ENCODE measurements around the gene SELENOP.

SELENOP gene

DNA sequence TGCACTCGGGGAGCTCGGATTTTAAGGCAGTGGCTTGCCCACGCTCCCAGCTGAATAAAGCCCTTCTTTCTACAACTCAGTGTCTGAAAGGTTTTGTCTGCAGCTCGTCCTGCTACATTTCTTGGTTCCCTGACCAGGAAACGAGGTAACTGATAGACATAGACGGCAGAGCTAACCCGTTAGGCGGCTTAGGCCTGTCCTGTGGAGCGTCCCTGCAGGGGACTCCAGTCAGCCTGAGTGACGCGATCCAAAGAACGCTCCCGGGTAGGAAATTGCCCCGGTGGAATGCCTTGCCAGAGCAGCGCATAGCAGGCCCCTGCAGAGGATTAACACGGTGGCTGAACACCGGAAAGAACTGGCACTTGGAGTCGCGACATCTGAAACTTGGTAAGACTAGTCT is 1.8 kb upstream of the SELENOP start:
- no peak for DNase-seq (ENCODE audit: low read depth)
- in situ Hi-C loops (cut with HindIII; ENCODE audit: low sequenced_read_pairs): no loop called here
- TF ChIP-seq, protein P1, sequence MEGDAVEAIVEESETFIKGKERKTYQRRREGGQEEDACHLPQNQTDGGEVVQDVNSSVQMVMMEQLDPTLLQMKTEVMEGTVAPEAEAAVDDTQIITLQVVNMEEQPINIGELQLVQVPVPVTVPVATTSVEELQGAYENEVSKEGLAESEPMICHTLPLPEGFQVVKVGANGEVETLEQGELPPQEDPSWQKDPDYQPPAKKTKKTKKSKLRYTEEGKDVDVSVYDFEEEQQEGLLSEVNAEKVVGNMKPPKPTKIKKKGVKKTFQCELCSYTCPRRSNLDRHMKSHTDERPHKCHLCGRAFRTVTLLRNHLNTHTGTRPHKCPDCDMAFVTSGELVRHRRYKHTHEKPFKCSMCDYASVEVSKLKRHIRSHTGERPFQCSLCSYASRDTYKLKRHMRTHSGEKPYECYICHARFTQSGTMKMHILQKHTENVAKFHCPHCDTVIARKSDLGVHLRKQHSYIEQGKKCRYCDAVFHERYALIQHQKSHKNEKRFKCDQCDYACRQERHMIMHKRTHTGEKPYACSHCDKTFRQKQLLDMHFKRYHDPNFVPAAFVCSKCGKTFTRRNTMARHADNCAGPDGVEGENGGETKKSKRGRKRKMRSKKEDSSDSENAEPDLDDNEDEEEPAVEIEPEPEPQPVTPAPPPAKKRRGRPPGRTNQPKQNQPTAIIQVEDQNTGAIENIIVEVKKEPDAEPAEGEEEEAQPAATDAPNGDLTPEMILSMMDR (IDR thresholded peaks at IDR 0.05; ENCODE audit: low read depth, low read length, missing control alignments): no peak
- H3K4me3 ChIP-seq (ENCODE audit: low read depth, low read length): no peak overlapping the region

DNA sequence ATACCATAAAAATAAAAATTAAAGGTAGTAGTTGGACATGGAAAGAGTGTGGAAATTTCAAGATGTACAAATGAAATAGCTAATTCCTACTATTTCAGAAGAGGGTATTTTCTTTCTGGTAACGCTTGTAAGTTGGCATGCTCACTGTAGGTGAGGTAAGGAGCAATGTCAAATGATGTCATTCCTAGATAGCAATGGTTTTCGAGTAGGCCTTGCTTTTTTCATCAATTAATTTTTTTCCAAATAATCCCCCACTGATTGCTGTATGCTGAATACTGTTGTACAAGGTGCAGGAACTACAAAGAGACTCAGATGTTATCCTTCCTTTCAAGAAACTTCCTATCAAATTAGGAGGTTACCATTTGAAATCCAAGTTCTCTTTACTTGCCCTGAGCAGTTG is 928 bp upstream of the SELENOP start:
- in situ Hi-C loops (cut with HindIII; ENCODE audit: low sequenced_read_pairs): no loop called here
- DNase-seq (ENCODE audit: low read depth): no peak
- TF ChIP-seq, protein P1 (IDR thresholded peaks at IDR 0.05; ENCODE audit: low read depth, low read length, missing control alignments): no peak
- no peak overlapping the region for H3K4me3 ChIP-seq (ENCODE audit: low read depth, low read length)

DNA sequence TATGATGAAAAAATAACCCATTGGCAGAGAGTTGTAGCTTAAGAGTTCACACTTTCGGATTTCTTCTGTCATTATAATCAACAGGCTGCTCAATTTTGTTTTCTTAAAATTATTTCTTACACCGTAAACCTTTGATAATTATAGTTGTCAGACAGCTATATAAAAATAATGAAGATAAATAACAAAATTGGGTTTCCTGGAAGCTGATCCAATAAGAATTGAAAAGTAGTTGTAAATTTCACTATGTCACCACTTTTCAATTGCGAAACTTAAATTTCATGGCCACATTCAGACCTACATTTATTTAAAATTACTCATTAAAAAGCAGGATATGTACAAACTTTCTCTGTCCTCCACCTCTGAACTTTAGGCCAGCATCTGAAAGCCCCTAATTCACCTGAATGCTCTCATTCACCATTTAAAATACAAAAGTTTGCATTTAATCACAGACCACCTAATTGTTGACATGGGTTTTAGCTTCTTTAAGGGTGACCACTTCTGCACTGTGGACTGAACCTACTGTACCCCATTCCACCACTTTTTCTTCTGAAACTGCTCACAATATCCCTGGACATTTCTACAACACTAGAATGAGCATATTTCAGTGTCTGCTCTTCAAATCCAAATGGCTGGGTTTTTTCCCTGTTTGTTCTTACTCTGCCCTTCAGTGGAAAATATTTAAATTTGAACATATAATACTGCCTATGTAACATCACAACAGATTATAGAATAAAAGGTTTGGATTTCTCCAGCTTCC is 680 bp downstream of the SELENOP start:
- in situ Hi-C loops (cut with HindIII; ENCODE audit: low sequenced_read_pairs): no loop called here
- TF ChIP-seq, protein P1 (IDR thresholded peaks at IDR 0.05; ENCODE audit: low read depth, low read length, missing control alignments): no peak
- peak overlapping the region; percentile 40 for H3K4me3 ChIP-seq (ENCODE audit: low read depth, low read length)
- DNase-seq (ENCODE audit: low read depth): no peak

DNA sequence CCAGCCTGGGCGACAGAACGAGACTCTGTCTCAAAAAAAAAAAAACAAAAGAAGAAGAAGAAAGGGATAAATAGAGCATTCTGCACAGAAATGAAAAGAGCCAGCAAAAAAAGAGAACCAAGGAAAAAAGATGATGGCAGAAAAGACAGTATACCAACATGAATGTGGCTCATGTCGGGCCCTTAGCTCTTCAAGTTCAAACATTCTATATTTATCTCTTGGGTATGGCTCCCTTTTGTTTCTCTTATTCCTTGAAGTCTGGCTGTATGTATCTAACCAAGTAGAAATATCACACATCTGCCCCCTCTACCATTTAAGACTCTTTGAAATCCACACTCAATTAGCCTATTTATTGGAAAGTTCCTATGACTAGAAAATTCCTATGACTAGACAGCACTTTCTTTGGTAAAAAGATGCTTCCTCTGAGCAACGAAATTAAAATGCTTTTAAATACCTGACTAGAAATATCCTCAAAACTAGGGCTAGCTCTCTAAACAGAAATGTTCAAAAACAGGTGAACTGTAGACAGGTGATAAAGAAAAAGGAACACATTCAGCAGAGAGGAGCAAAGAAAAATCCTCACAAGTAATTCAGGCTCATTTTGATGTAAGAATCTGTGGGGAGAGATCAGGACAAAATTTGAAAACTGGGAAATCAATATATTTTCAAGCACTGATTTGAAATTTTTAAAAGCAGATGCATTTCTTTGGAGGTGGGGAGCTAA is 2.6 kb downstream of the SELENOP start:
- no peak overlapping the region for H3K4me3 ChIP-seq (ENCODE audit: low read depth, low read length)
- no peak for DNase-seq (ENCODE audit: low read depth)
- TF ChIP-seq, protein P1 (IDR thresholded peaks at IDR 0.05; ENCODE audit: low read depth, low read length, missing control alignments): no peak
- in situ Hi-C loops (cut with HindIII; ENCODE audit: low sequenced_read_pairs): no loop called here

DNA sequence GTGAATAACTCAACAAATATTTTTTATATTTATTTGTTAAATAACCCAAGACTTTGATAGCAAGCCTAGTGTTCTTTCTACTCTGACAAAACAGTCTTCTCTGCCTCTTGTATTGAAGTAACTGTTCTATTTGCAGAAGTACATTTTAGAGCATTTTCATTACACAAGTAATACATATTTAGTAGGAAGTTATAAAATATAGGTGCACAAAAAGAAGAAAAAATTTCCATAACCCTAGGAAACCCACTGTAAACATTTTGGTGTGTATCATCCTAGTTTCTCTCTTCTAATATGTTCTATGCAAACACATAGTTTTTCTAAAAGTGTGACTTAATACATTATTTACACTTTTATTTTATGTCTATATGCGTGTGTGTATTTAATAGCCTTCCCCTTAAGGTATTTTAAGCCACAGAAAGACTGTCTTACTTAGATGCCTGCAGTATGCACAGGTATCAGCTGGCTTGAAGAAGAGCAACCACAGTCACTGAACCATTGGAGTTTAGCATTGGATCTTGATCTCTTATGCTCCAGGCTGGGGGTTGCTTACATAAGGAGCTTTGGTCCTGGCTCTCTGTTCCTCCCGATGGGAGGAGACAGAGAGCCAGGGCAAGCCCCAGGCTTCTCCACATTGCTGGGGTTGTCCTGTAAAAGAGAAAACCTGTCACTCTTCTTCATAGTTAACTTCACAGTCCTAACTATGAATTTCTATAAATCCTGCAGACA is 3.8 kb downstream of the SELENOP start:
- TF ChIP-seq, protein P1 (IDR thresholded peaks at IDR 0.05; ENCODE audit: low read depth, low read length, missing control alignments): no peak
- no peak for DNase-seq (ENCODE audit: low read depth)
- in situ Hi-C loops (cut with HindIII; ENCODE audit: low sequenced_read_pairs): no loop called here
- no peak overlapping the region for H3K4me3 ChIP-seq (ENCODE audit: low read depth, low read length)

DNA sequence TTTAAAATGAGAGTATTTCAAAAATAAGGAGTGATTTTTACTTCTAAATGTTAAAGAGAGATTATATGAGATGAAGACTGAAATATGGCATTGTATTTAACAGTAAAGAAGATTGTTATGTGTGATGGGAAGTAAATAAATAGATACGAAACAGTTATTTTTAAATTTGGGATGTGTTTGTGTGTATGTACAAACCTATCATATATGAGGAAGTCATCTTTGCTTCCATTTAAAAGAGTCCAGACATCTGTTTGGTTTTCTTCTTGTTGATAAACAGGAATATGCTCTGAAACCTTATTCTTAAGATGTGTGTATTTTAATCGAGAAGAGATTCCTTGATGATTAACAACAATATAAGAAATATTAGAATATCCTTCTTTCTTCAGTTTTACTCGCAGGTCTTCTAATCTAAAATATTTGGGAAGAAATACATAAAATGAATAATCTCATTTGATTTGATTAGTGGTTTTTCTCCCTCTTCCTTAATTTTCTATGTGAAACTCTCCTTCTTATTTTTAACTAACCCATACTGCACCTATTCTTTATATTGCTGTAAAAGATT is 4.9 kb downstream of the SELENOP start:
- TF ChIP-seq, protein P1 (IDR thresholded peaks at IDR 0.05; ENCODE audit: low read depth, low read length, missing control alignments): no peak
- H3K4me3 ChIP-seq (ENCODE audit: low read depth, low read length): no peak overlapping the region
- in situ Hi-C loops (cut with HindIII; ENCODE audit: low sequenced_read_pairs): no loop called here
- no peak for DNase-seq (ENCODE audit: low read depth)
